ENCODE measurements around the gene GDE1. TPM values are rescaled to one million over a fixed set of nuclear protein-coding genes. Genes with fewer than 3 reads are reported as not detected.

The GDE1 gene
- polyA plus RNA-seq, 1 donor from 2014 or later: 28.4 TPM

GRCh38 chr16:19485611-19486010 lies 36.3 kb downstream of the GDE1 start:
- Mint-ChIP-seq H3K27me3 (no peaks in the 10 kb centered on the region), H3K9me3 (no peaks in the 10 kb centered on the region), H3K36me3 (no peaks in the 10 kb centered on the region), H3K4me3 (no peak overlapping the region), H3K4me1 (no peaks in the 10 kb centered on the region), H3K27ac (no peak overlapping the region)

- no peaks in the 10 kb centered on the region for H3K4me1 Mint-ChIP-seq
- no peaks in the 10 kb centered on the region for H3K9me3 Mint-ChIP-seq
- H3K27ac Mint-ChIP-seq: no peak overlapping the region
- no peaks in the 10 kb centered on the region for H3K36me3 Mint-ChIP-seq
- H3K27me3 Mint-ChIP-seq: peaks cover 2% of the 10 kb centered on the region
- H3K4me3 Mint-ChIP-seq: no peak overlapping the region
Measured at GRCh38 chr16:19484096-19484495, 37.8 kb downstream of the GDE1 start.

GRCh38 chr16:19482291-19482690 lies 39.6 kb downstream of the GDE1 start:
- Mint-ChIP-seq H3K27ac (no peak overlapping the region), H3K4me3 (no peak overlapping the region), H3K27me3 (peaks cover 4% of the 10 kb centered on the region), H3K4me1 (no peaks in the 10 kb centered on the region), H3K9me3 (no peaks in the 10 kb centered on the region), H3K36me3 (no peaks in the 10 kb centered on the region)

- H3K4me1 Mint-ChIP-seq: no peaks in the 10 kb centered on the region
- no peaks in the 10 kb centered on the region for H3K36me3 Mint-ChIP-seq
- H3K27me3 Mint-ChIP-seq: peaks cover 4% of the 10 kb centered on the region
- no peak overlapping the region for H3K27ac Mint-ChIP-seq
- H3K9me3 Mint-ChIP-seq: no peaks in the 10 kb centered on the region
- no peak overlapping the region for H3K4me3 Mint-ChIP-seq
Measured at GRCh38 chr16:19481769-19482168, 40.1 kb downstream of the GDE1 start.

- no peaks in the 10 kb centered on the region for H3K4me1 Mint-ChIP-seq
- no peak overlapping the region for H3K4me3 Mint-ChIP-seq
Measured at GRCh38 chr16:19481296-19481695, 40.6 kb downstream of the GDE1 start.

GRCh38 chr16:19479302-19479721 lies 42.6 kb downstream of the GDE1 start:
- no peaks in the 10 kb centered on the region for H3K36me3 Mint-ChIP-seq

More at GRCh38 chr16:19481296-19481695, 40.6 kb downstream of the GDE1 start:
- Mint-ChIP-seq H3K36me3 (no peaks in the 10 kb centered on the region), H3K27me3 (peaks cover 4% of the 10 kb centered on the region), H3K27ac (no peak overlapping the region), H3K9me3 (no peaks in the 10 kb centered on the region)

GRCh38 chr16:19478505-19478904 lies 43.4 kb downstream of the GDE1 start:
- Mint-ChIP-seq H3K27ac (no peak overlapping the region), H3K9me3 (peaks cover 0 to 1% (median 0%) of the 10 kb centered on the region in 3 donors), H3K36me3 (no peaks in the 10 kb centered on the region), H3K27me3 (peaks cover 4% of the 10 kb centered on the region), H3K4me3 (no peak overlapping the region), H3K4me1 (no peaks in the 10 kb centered on the region)

More at GRCh38 chr16:19479302-19479721, 42.6 kb downstream of the GDE1 start:
- H3K4me3 Mint-ChIP-seq: no peak overlapping the region
- no peak overlapping the region for H3K27ac Mint-ChIP-seq
- H3K9me3 Mint-ChIP-seq: peaks cover 0 to 1% (median 0%) of the 10 kb centered on the region in 3 donors
- no peaks in the 10 kb centered on the region for H3K4me1 Mint-ChIP-seq
- peaks cover 4% of the 10 kb centered on the region for H3K27me3 Mint-ChIP-seq

GRCh38 chr16:19474617-19475016 lies 47.3 kb downstream of the GDE1 start:
- Mint-ChIP-seq H3K4me3 (no peak overlapping the region), H3K27ac (no peak overlapping the region), H3K27me3 (peaks cover 4% of the 10 kb centered on the region), H3K36me3 (no peaks in the 10 kb centered on the region), H3K4me1 (no peaks in the 10 kb centered on the region), H3K9me3 (peaks cover 0 to 1% (median 0%) of the 10 kb centered on the region in 3 donors)

- no peaks in the 10 kb centered on the region for H3K4me1 Mint-ChIP-seq
- no peak overlapping the region for H3K4me3 Mint-ChIP-seq
- no peak overlapping the region for H3K27ac Mint-ChIP-seq
- H3K9me3 Mint-ChIP-seq: peaks cover 0 to 1% (median 0%) of the 10 kb centered on the region in 3 donors
- no peaks in the 10 kb centered on the region for H3K36me3 Mint-ChIP-seq
- no peaks in the 10 kb centered on the region for H3K27me3 Mint-ChIP-seq
Measured at GRCh38 chr16:19472482-19472881, 49.4 kb downstream of the GDE1 start.

- no peaks in the 10 kb centered on the region for H3K27me3 Mint-ChIP-seq
- H3K4me3 Mint-ChIP-seq: no peak overlapping the region
- no peaks in the 10 kb centered on the region for H3K9me3 Mint-ChIP-seq
- H3K4me1 Mint-ChIP-seq: no peaks in the 10 kb centered on the region
- H3K36me3 Mint-ChIP-seq: no peaks in the 10 kb centered on the region
- H3K27ac Mint-ChIP-seq: no peak overlapping the region
Measured at GRCh38 chr16:19468300-19468699, 53.6 kb downstream of the GDE1 start.

- H3K4me3 Mint-ChIP-seq: no peak overlapping the region
- no peaks in the 10 kb centered on the region for H3K4me1 Mint-ChIP-seq
- no peak overlapping the region for H3K27ac Mint-ChIP-seq
- H3K27me3 Mint-ChIP-seq: no peaks in the 10 kb centered on the region
- no peaks in the 10 kb centered on the region for H3K36me3 Mint-ChIP-seq
- no peaks in the 10 kb centered on the region for H3K9me3 Mint-ChIP-seq
Measured at GRCh38 chr16:19463468-19464315, 58.2 kb downstream of the GDE1 start.

GRCh38 chr16:19460397-19460796 lies 61.5 kb downstream of the GDE1 start:
- Mint-ChIP-seq H3K27ac (no peak overlapping the region), H3K9me3 (no peaks in the 10 kb centered on the region), H3K36me3 (no peaks in the 10 kb centered on the region), H3K4me1 (no peaks in the 10 kb centered on the region), H3K27me3 (no peaks in the 10 kb centered on the region), H3K4me3 (no peak overlapping the region)

- Mint-ChIP-seq H3K27me3 (no peaks in the 10 kb centered on the region), H3K27ac (no peak overlapping the region), H3K4me3 (no peak overlapping the region), H3K4me1 (no peaks in the 10 kb centered on the region), H3K9me3 (no peaks in the 10 kb centered on the region), H3K36me3 (no peaks in the 10 kb centered on the region)
Measured at GRCh38 chr16:19458722-19459379, 63.0 kb downstream of the GDE1 start.
